Stimulated activated CD8-positive, alpha-beta memory T cell treated with anti-CD3 and anti-CD28 coated beads, Interleukin-7, amount 100 ng/mL, for 48 hours (primary cell): Measurements from ENCODE around the gene ADK.
"Not testable (repeated sequence)": the region's sequence is repeated elsewhere in the genome, so short reads cannot be mapped to it uniquely, and the experiment has no call there.

Experiments
- DNase-seq, 2 donors: peaks; one replicate each; pipeline ENCODE4 v3.0.0-alpha.2; 2020; ENCODE audit warnings: low read depth in 1 of 2; ENCODE audit errors: extremely low read depth in 1 of 2

Gene ADK

GRCh38 chr10:74460812-74461211 is 309.8 kb downstream of the ADK start:
- DNase-seq: no peak

- no peak for DNase-seq
Measured at GRCh38 chr10:74474022-74474713, 323.1 kb downstream of the ADK start.

- DNase-seq: not testable (repeated sequence)
Measured at GRCh38 chr10:74476162-74476706, 325.2 kb downstream of the ADK start.

GRCh38 chr10:74480778-74481177 is 329.8 kb downstream of the ADK start:
- no peak for DNase-seq

- no peak for DNase-seq
Measured at GRCh38 chr10:74483356-74483755, 332.3 kb downstream of the ADK start.

- DNase-seq: no peak
Measured at GRCh38 chr10:74485283-74485682, 334.3 kb downstream of the ADK start.

GRCh38 chr10:74486659-74487058 is 335.6 kb downstream of the ADK start:
- no peak for DNase-seq

GRCh38 chr10:74488907-74489306 is 337.9 kb downstream of the ADK start:
- no peak for DNase-seq

GRCh38 chr10:74490551-74490950 is 339.5 kb downstream of the ADK start:
- DNase-seq: no peak

GRCh38 chr10:74491014-74491413 is 340.0 kb downstream of the ADK start:
- DNase-seq: no peak

- DNase-seq: not testable (repeated sequence)
Measured at GRCh38 chr10:74496276-74496675, 345.3 kb downstream of the ADK start.

GRCh38 chr10:74498664-74499063 is 347.6 kb downstream of the ADK start:
- DNase-seq: not testable (repeated sequence)

GRCh38 chr10:74500026-74500704 is 349.1 kb downstream of the ADK start:
- no peak for DNase-seq

- no peak for DNase-seq
Measured at GRCh38 chr10:74500816-74501215, 349.8 kb downstream of the ADK start.

- DNase-seq: no peak
Measured at GRCh38 chr10:74502963-74503608, 352.1 kb downstream of the ADK start.

GRCh38 chr10:74507951-74508350 is 356.9 kb downstream of the ADK start:
- DNase-seq: no peak

GRCh38 chr10:74510594-74510993 is 359.6 kb downstream of the ADK start:
- DNase-seq: no peak

GRCh38 chr10:74511051-74511450 is 360.0 kb downstream of the ADK start:
- DNase-seq: no peak

- no peak for DNase-seq
Measured at GRCh38 chr10:74514322-74514721, 363.3 kb downstream of the ADK start.

GRCh38 chr10:74518061-74518460 is 367.0 kb downstream of the ADK start:
- DNase-seq: no peak

GRCh38 chr10:74521526-74521925 is 370.5 kb downstream of the ADK start:
- DNase-seq: no peak

- DNase-seq: no peak
Measured at GRCh38 chr10:74523199-74523598, 372.2 kb downstream of the ADK start.
